HG02885 (cell line): ENCODE data around the gene ZNF516.

Source experiments
- ATAC-seq: cut with Tn5 transposase; IDR thresholded peaks from one replicate; pipeline ENCODE4 v1.9.1; 2021; ENCODE audit warnings: mild to moderate bottlenecking; ENCODE audit not compliant: unreplicated experiment, poor library complexity

Gene ZNF516

GRCh38 chr18:76457475-76457874, 37.6 kb downstream of the ZNF516 start:
- ATAC-seq: no peak

DNA sequence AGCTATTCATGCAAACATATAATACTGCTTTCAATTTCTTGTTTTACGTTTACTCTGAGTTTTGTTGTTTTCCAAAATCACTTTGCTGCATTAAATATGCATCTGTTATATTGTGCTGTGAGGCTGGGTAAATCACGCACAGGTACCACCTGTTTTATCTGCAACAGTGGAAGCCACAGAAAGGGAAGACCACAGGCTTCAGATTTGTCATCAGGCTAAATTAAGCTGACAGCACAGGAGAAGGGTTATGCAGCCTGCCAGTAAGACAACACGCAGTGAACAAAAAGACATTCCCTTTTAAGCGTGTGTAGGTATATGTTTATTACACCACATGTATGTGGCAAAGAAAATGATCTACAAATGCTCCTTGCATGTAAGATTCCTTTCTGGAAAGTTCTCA, 38.2 kb downstream of the ZNF516 start:
- ATAC-seq: no peak

GRCh38 chr18:76456018-76456750, 38.9 kb downstream of the ZNF516 start:
- ATAC-seq: peak; percentile 51

DNA sequence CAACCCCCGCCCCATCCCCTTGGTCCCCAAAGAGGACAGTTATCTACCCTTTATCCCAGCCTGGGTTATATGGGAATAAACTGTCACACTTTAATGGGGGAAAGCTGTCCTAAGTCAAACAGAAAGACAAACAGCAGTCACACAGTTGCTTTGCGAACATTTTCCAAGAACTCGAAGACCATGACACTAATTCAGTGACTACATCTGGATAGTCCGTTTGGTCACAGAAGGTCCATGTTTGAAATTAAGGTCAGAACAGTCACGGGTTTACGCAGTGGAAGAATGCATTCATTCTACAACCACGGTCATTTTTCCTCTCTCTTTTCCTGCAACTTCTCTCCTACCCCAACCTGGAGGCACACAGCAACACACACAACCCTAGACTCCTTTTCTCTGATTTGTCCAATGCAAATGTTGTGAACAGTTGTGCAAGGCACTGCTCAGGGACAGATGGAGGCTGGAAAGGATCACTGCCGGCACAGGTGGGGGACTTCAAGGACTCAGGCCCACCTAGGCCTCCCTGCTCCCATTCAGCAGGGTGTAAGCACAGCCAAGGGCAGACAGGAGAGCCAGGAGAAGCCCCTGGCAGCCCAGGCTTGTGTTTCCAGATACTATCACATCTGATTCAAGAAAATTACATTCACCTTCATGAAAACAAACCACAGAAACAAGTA, 39.9 kb downstream of the ZNF516 start:
- no peak for ATAC-seq

GRCh38 chr18:76454418-76454817, 40.6 kb downstream of the ZNF516 start:
- ATAC-seq: no peak

DNA sequence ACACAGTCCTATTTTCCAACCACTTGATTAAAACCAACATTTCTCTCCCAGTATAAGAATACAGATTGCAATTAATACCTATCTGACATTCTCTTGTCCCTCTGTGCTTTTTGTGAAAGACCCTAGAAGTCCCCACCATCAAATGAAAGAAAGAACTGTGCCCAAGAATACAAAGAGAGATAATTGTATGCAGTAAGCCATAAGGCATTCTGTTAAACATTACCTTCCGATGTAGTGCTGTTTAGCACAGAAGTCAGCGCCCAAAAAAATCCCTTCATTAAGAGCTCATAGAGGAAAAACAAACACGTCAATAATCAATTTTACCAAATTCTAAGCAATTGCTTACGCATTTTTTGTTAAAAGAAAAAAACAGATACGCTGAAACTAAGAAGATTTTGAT, 41.1 kb downstream of the ZNF516 start:
- ATAC-seq: no peak

DNA sequence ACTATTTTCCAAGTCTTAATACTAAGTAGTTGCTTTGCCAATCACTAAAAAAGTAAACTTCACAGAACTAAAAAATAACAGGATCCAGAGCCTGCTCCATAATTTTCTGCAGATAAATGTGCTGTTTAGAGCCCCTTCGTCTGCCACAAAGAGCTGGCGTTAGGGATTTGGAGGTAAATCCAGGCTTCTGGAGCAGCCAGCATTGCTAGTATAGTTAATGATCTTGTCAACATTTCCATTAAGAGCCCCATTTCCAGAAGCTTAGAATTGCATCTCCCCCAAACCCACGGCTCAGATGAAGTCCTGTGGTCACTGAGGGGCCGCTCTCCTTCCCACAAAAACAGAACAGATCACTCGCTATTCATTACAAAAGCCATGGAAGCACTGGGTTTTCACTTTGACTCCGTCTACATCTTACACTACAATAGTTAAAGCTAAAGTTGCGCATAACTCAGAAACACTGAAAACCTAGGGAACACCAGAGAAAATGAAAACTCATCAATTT, 41.9 kb downstream of the ZNF516 start:
- ATAC-seq: no peak

DNA sequence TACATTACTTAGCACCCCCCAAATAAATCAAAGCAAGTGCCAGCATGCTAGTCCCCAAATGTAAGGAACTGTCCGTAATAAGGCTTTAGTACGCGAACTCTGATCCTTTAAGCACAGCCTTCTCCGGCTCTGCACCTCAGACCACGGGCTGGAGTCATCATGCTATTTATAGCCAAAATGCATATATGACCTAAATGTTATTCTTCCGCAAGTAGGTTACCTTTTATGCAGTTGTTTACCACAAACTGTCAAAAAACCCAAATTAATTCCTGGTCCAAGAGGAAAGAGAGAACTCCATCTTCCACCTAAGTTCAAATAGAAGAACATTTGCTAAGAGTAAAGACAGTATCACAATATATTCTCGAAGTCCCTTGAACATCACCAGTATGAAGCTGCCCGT, 42.7 kb downstream of the ZNF516 start:
- no peak for ATAC-seq

GRCh38 chr18:76451396-76452331, 43.4 kb downstream of the ZNF516 start:
- peak; percentile 38 for ATAC-seq

GRCh38 chr18:76450452-76451395, 44.3 kb downstream of the ZNF516 start:
- peak; percentile 37 for ATAC-seq

GRCh38 chr18:76449111-76449453, 46.0 kb downstream of the ZNF516 start:
- no peak for ATAC-seq

- ATAC-seq: no peak
These were observed 46.6 kb downstream of the ZNF516 start for GRCh38 chr18:76448256-76449110.

DNA sequence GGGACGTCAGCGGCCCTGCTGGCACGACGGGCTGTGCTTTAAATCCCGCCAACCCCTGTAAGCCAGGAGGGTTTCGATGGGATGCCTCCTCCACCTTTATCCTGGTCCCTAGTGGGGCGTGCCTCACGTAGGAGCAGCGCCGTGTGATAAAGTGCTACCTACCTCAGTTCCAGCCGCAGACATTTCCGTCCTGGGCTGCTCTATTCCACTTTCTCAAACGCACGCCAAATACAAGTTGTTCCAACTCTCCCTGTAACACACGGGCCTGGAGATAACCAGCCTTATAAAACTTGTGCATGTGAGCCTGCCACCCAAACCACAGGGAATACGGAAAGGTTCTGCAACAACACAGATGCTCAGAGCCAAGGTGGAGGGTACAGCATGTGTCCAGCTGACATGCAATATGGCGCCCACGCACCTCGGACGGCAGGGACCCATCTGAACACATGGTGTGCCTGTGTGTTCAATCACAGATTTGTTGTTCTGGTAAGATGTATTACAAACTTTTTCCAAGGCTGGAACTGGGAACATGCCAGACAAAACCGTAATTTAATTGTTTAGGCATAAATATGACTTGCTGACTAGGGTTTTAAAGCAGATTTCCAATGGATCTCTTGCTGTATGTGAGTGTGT, 47.7 kb downstream of the ZNF516 start:
- no peak for ATAC-seq

DNA sequence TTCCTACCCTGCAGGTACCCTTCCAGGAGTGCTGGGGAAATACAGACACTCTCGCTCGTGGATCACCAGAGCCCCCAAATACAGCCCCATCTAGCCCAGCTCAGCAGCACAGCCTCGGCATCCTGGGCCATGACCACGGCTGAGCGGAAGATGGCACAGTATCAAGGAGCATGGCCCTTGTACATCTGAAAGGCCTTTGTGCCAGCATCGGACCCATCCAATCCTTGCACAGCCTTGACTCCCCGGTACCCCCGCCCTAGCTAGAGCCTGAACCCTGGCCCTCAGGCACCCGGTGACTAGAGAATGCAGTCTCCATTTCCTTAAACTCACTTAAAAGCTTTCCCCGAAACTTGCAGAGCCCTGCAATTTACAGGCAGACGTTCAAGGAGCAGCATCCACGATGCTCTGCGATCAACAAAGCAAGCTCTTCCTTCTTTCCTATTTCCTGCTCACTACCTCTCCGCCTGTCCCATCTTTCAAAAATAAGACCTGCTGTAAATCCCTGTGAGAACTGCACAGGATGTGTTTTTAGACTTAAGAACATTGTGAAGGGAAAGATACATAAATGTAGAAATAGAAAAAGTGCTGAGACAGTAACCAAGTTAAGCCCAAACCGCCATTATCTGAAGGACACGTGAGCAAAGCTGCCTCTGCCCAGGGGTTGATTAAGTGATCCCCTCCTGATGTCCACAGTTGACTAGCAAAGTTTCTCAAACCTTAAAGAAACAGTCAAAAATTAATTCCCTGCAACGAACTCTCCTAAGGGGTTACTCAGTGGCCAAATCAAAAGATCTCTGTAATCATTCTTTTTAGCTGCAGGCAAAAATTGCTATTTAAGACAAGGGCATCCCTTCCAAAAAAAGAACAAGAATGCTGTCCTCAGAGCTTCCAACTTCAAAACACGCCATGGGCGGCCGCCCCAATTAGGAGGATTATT, 48.5 kb downstream of the ZNF516 start:
- no peak for ATAC-seq

DNA sequence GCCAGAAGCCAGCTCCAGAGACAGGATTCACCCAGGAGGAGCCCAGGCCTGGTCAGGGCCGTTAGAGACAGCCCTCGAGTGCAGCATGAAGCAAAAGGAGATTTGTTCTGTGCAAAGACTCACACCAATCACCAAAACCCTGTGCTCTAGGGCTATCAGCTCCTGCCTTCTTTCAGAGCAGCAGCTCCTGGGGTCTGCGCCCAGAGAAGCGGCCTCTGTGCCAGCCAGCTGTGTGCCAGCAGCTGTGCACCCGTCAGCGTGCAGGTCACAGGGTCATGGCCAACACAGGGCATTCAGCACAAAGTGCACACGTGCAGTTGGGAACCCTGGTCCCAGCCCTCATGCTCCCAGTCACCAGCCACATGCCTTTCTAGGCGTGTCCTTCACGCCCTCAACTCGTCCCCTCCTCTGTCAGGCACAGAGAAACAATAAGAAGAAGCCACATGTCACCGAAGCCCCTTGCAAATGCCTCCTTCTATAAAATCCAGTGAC, 49.3 kb downstream of the ZNF516 start:
- no peak for ATAC-seq

DNA sequence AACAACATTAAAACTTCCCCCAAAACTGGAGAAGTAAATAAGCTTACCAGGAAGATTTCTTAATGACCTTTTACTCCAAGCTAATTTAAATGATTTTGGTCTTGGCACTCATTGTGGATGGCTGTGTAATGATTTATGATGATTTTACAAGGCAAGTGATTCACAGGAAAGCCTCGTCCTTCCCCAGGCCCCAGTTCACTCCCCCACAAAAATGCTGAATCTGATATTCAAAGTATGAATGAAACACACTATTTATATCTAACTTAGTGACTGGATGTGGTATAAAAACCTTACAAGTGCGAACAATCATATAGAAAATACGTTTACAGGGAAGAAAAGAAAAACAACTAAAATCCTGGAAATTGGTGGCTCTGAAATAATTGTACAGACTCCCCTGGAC, 49.8 kb downstream of the ZNF516 start:
- ATAC-seq: no peak

GRCh38 chr18:76444446-76445105, 50.5 kb downstream of the ZNF516 start:
- no peak for ATAC-seq
